HK-2 (cell line): ENCODE measurements around the gene KIF17.

Experiments
- DNase-seq: peaks from one replicate; pipeline ENCODE4 v3.0.0-alpha.2; 2018; ENCODE audit not compliant: unreplicated experiment

KIF17 gene

DNA sequence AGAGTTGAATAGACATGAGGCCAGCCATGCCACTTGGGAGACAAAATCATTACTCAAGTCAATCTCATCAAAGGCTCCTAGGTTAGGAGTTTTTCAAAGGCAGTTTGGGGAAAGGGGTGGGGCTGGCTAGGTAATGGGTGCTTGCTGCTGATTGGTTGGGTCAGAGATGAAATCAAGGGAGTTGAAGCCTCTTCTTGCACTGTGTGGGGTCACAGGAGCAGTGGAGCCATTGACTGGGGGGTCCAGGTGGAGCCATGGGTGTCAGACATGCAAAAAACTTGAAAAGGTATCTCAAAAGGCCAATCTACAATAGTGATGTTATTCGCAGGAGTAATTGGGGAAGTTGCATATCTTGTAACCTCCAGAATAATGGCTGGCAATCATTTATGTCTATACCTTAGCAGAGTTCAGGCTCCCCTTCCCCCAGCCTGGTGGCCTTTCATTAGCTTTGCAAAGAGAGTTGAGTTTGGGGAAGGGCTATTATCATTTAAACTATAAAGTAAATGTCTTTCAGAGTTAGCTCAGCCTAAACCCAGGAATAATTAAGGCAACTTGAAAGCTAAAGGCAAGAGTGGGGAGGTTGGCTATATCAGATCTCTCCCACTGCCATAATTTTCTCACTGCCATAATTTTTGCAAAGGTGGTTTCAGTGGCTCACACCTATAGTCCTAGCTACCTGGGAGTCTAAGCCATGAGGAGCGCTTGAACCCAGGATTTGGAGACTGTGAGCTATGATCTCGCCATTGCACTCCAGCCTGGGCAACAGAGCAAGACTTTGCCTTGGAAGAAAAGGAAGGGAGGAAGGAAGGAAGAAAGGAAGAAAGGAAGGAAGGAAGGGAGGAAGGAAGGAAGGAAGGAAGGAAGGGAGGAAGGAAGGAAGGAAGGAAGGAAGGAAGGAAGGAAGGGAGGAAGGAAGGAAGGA lies 92.4 kb downstream of the KIF17 start:
- no peak for DNase-seq

DNA sequence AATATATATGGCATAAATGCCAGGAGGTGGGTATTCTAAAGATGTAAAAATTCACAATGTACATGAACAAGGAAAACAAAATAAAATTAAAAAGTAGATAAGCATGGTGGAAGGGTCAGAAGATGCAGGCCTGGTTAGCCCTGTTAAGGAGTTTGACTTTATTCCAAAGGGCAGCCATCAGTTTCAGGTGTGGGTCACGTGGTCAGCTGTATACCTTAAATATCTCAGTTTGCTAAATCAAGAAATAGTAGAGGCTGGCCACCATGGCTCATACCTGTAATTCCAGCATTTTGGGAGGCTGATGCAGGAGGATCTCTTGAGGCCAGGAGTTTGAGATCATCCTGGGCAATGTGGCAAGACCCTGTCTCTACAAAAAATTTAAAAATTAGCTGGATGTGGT lies 93.1 kb downstream of the KIF17 start:
- DNase-seq, result no peak

DNA sequence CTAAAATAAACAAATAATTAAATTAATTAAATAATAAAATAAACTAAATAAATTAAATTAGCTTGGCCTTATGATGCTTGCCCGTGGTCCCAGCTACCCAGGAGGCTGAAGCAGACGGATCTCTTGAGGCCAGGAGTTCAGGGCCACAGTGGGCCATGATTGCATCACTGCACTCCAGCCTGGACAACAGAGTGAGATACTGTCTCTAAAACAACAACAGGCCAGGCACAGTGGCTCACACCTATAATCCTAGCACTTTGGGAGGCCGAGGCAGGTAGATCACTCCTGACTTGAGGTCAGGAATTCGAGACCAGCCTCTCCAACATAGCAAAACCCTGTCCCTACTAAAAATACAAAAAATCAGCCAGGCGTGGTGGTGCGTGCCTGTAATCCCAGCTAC lies 96.8 kb downstream of the KIF17 start:
- DNase-seq, result no peak

DNA sequence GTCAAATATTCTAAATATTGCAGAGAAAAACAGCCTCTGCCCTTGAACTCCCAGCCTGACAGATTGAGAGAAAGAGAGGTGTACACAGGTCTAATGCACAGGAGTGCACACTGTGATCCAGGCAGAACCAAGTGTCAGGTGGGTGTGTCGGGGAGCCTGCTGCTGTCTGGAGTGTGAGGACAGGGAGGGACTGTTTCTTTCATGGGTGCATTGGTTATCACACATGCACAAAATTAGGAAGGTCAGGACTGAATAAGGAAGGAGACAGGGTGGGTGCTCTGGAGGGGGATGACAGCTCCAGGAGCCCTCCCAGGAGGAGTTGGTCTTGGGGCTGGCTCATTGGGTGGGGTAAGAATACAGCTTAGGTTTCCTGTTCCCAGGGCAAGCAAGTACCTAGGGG lies 97.8 kb downstream of the KIF17 start:
- no peak for DNase-seq

DNA sequence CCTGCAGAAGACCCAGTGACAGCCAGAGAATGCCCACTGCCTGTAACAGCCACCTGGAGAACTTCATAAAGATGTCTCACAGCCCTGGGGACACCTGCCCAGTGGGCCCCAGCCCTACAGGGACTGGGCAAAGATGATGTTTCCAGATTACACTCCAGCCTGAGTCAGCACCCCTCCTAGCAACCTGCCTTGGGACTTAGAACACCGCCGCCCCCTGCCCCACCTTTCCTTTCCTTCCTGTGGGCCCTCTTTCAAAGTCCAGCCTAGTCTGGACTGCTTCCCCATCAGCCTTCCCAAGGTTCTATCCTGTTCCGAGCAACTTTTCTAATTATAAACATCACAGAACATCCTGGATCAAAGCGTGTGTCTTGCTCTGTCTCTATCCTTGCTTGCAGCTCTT lies 99.3 kb downstream of the KIF17 start:
- no peak for DNase-seq

DNA sequence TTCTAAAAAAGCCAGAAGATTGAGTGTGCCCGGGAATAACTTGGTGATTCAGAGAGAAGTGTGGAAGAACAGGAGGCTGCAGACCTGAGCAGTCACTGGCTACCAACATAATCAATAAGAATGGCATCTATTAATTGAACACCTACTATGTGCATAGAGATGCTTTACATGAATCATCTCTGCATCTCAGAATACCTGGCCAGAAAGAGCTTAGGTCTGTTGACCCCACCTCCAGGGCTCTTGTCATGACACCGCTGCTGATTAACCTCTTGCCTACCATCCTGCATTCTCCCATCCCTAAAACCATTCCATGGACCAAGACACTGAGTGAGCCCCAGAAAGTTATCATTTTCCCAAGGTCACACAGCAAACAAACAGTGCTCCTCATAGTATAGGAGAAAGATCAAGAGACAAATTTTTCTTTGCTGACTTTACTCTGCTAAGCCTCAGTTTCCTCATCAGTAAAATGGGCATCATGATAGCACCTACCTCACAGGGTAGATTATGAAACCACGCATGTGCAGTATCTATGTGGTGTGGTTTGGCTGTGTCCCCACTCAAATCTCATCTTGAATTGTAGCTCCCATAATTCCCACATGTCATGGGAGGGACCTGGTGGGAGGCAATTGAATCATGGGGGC lies 100.8 kb downstream of the KIF17 start:
- DNase-seq, result no peak

DNA sequence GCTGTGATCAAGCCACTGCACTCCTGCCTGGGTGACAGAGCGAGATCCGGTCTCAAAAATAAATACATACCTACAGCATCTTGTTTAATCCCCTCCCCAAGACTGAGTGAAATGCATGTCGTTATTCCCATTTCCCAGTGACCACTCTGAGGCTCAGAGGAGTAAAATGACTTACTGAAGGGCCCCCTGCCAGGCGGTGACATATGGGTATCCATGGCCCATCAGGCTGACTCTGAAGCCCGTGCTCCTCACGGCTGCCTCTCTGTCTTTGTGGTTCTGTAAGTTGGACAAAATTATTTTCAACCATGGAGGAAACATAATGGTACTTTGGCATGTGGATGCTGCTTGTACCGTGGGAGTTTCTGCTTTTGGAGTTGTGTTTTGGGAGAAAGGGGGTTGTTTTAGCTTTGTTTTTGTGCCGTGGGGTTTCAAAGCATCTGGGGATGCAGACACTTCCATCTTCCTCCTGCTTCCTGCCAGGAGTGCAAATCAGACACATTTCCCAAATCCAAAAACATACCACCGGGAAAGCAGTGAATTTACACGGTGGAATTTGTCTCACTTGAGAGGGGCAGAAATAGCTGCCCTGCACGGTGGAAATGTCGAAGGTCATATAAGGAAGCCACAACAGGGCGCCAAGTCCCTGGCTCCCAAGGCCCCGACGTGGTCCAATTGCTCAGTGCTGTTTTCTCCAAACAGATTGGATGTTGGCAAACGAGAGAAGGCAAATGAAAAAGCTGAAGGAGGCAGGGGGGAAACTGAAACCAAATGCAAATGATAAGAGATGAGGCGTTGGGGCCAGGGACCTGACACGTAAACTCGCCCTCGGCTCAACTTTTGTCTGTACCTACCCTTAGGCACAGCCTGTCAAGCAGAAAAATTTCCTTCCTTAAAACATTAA lies 101.6 kb downstream of the KIF17 start:
- DNase-seq, result no peak

DNA sequence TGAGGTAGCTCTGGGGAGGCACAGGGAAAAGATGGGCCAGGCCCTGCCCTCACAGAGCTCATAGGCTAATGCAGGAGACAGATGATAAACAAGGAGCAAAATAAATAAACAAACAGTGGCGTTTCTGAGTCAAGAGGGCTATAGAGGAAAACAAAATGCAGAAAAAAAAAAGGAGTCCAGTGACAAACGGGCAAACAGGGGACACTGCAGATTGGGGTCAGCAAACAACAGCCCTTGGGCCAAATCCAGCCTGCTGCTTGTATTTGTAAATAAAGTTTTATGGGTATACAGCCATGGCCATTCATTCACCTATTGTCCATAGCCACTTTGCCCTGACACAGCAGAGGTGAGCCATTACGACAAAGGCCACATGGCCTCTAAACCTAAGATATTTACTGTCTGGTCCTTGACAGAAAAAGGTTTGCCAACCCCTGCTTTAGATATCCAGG lies 103.7 kb downstream of the KIF17 start:
- no peak for DNase-seq
